ENCODE results near the gene SHKBP1. TPM values are rescaled to one million over a fixed set of nuclear protein-coding genes. Genes with fewer than 3 reads are reported as not detected.

Gene SHKBP1
- total RNA-seq, 2 experiments from 2014 or later: 100 to 155 TPM

GRCh38 chr19:40604171-40604646, 27.5 kb downstream of the SHKBP1 start:
- CTCF ChIA-PET: interaction anchor here (0.6 to 4.1 kb wide), 8 partner anchors 9 to 139 kb away, joined by 3 to 24 read pairs (median 4); partner anchors contain the start of gene BLVRB
- H3K9me3 Mint-ChIP-seq (ENCODE audit: low read depth): no peaks in the 10 kb centered on the region
- no peaks in the 10 kb centered on the region for H3K36me3 Mint-ChIP-seq (ENCODE audit: low read depth)
- ATAC-seq (no peak), DNase-seq (no peak)
- POLR2A ChIA-PET: interaction anchor here (0.5 to 1.9 kb wide), 3 partner anchors 9 to 377 kb away, joined by 3 to 15 read pairs (median 3); no protein-coding TSS in a partner anchor
- intact Hi-C loops (cut with DNase I, micrococcal nuclease): loop anchor here (1.0 to 10.0 kb wide), 14 partner anchors 11 to 759 kb away; partner anchors contain the start of genes AKT2 (in 1 of the 2), BLVRB (in 1 of the 2), C19orf47 (in 1 of the 2) and EGLN2 (in 1 of the 2)
- H3K4me1 Mint-ChIP-seq: peaks cover 67% of the 10 kb centered on the region
- peaks cover 17% of the 10 kb centered on the region for H3K27me3 Mint-ChIP-seq
- H3K27ac Mint-ChIP-seq: peak overlapping the region; percentile 49
- peak overlapping the region; percentile 52 for H3K4me3 Mint-ChIP-seq

GRCh38 chr19:40604647-40605215, 28.1 kb downstream of the SHKBP1 start:
- intact Hi-C loops (cut with DNase I, micrococcal nuclease): loop anchor here (1.0 to 10.0 kb wide), 16 partner anchors 10 to 760 kb away; partner anchors contain the start of genes AKT2 (in 1 of the 2), BLVRB (in 1 of the 2), C19orf47 (in 1 of the 2) and EGLN2 (in 1 of the 2)
- POLR2A ChIA-PET: interaction anchor here (0.6 to 1.9 kb wide), 3 partner anchors 9 to 202 kb away, joined by 3 to 15 read pairs (median 7); no protein-coding TSS in a partner anchor
- H3K4me1 Mint-ChIP-seq: peaks cover 63% of the 10 kb centered on the region
- DNase-seq (peak; percentile 38), ATAC-seq (no peak)
- peak overlapping the region; percentile 74 for H3K4me3 Mint-ChIP-seq
- peak overlapping the region; percentile 79 for H3K27ac Mint-ChIP-seq
- H3K36me3 Mint-ChIP-seq (ENCODE audit: low read depth): no peaks in the 10 kb centered on the region
- CTCF ChIA-PET: interaction anchor here (0.6 to 4.1 kb wide), 9 partner anchors 9 to 191 kb away, joined by 3 to 24 read pairs (median 3); partner anchors contain the start of gene BLVRB
- H3K9me3 Mint-ChIP-seq (ENCODE audit: low read depth): no peaks in the 10 kb centered on the region
- peaks cover 12% of the 10 kb centered on the region for H3K27me3 Mint-ChIP-seq

DNA sequence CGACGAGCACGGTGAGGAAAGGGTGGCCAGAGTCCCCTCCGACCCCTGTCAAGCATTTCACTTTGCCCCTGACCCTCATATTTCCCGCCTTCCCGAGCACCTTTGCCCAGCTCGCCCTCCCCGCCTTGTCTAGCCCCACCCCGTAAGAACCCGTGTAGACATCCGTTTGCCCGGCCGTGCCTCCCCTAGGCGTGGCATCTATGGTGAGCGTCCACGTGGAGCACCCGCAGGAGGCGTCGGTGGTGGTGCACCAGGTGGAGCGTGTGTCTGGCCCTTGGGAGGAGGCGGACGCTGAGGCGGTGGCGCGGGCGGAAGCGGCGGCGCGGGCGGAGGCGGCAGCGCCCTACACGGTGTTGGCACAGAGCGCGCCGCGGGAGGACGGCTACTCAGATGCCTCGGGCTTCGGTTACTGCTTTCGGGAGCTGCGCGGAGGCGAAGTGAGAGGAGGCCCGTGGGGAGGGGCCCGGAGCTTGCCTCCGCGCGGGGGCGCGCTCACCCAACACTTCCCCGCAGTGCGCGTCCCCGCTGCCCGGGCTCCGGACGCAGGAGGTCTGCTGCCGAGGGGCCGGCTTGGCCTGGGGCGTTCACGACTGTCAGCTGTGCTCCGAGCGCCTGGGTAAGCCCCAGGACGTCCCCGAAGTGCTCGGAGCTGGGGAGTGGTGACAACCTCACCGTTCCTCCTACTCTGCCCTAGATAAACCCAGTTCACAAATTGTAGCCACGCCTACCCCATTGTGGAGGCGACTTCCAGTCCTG, 28.7 kb downstream of the SHKBP1 start:
- POLR2A ChIA-PET: interaction anchor here (0.6 to 1.2 kb wide), 4 partner anchors 10 to 202 kb away, joined by 3 to 7 read pairs (median 4); no protein-coding TSS in a partner anchor
- ATAC-seq (peak; percentile 39), DNase-seq (peak; percentile 88)
- CTCF ChIA-PET: interaction anchor here (0.6 to 4.1 kb wide), 7 partner anchors 11 to 312 kb away, joined by 3 to 24 read pairs (median 4); partner anchors contain the start of gene BLVRB
- Mint-ChIP-seq H3K27me3 (peaks cover 9% of the 10 kb centered on the region), H3K27ac (peak overlapping the region; percentile 84), H3K4me1 (peaks cover 67% of the 10 kb centered on the region), H3K4me3 (peak overlapping the region; percentile 74), H3K36me3 (ENCODE audit: low read depth) (no peaks in the 10 kb centered on the region), H3K9me3 (ENCODE audit: low read depth) (no peaks in the 10 kb centered on the region)
- intact Hi-C loops (cut with DNase I, micrococcal nuclease): loop anchor here (1.0 to 10.0 kb wide), 14 partner anchors 9 to 761 kb away; partner anchors contain the start of genes AKT2 (in 1 of the 2), BLVRB (in 1 of the 2), C19orf47 (in 1 of the 2) and EGLN2 (in 1 of the 2)

GRCh38 chr19:40607311-40608239, 30.9 kb downstream of the SHKBP1 start:
- intact Hi-C loops (cut with DNase I, micrococcal nuclease): loop anchor here in 1 of 2 experiments (10.0 kb wide), 1 partner anchor 763 kb away; the partner anchor contains the start of gene FBL
- no peak overlapping the region for H3K4me3 Mint-ChIP-seq
- no peaks in the 10 kb centered on the region for H3K27me3 Mint-ChIP-seq
- no peak for DNase-seq
- POLR2A ChIA-PET: interaction anchor here (0.6 kb wide), 1 partner anchor 1846 kb away, joined by 3 read pairs; no protein-coding TSS in a partner anchor
- H3K27ac Mint-ChIP-seq: no peak overlapping the region
- H3K9me3 Mint-ChIP-seq (ENCODE audit: low read depth): no peaks in the 10 kb centered on the region
- H3K4me1 Mint-ChIP-seq: peaks cover 71% of the 10 kb centered on the region
- no peak for ATAC-seq
- CTCF ChIA-PET: interaction anchor here (0.5 to 1.5 kb wide), 6 partner anchors 8 to 164 kb away, joined by 3 to 6 read pairs (median 3); no protein-coding TSS in a partner anchor
- peaks cover 5% of the 10 kb centered on the region for H3K36me3 Mint-ChIP-seq (ENCODE audit: low read depth)

- no peaks in the 10 kb centered on the region for H3K9me3 Mint-ChIP-seq (ENCODE audit: low read depth)
- H3K27ac Mint-ChIP-seq: no peak overlapping the region
- POLR2A ChIA-PET: no interaction called here
- DNase-seq: no peak
- peaks cover 71% of the 10 kb centered on the region for H3K4me1 Mint-ChIP-seq
- no peak for ATAC-seq
- intact Hi-C loops (cut with DNase I, micrococcal nuclease): loop anchor here in 1 of 2 experiments (10.0 kb wide), 1 partner anchor 763 kb away; the partner anchor contains the start of gene FBL
- H3K27me3 Mint-ChIP-seq: no peaks in the 10 kb centered on the region
- H3K36me3 Mint-ChIP-seq (ENCODE audit: low read depth): peaks cover 7% of the 10 kb centered on the region
- H3K4me3 Mint-ChIP-seq: no peak overlapping the region
- CTCF ChIA-PET: interaction anchor here (0.7 to 1.5 kb wide), 4 partner anchors 9 to 165 kb away, joined by 3 to 6 read pairs (median 3); no protein-coding TSS in a partner anchor
Observed at GRCh38 chr19:40608240-40608621, 31.6 kb downstream of the SHKBP1 start.

DNA sequence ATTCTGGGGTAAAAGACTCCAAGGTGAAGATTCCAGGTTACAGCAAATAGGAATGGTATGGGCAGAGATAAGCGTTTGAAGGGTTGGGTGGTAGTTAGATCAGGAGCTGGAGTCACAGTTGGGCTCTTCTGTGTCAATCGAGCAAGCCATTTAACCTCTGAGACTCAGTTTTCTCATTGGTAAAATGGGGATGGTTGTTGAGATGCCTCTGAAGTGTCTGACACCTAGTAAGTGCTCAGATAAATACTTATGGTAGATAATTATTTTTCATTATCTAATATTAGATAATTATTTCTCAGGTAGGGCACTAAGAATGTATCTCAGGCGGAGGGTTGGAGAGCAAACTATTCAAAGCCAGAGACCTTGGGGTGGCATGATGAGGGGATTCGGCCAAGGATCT, 32.3 kb downstream of the SHKBP1 start:
- ChIA-PET CTCF (interaction anchor here (1.5 kb wide), 1 partner anchor 10 kb away, joined by 6 read pairs; no protein-coding TSS in a partner anchor), POLR2A (interaction anchor here (0.7 kb wide), 1 partner anchor 26 kb away, joined by 5 read pairs; no protein-coding TSS in a partner anchor)
- Mint-ChIP-seq H3K4me3 (peak overlapping the region; percentile 69), H3K27me3 (no peaks in the 10 kb centered on the region), H3K4me1 (peaks cover 69% of the 10 kb centered on the region), H3K9me3 (ENCODE audit: low read depth) (no peaks in the 10 kb centered on the region), H3K36me3 (ENCODE audit: low read depth) (peaks cover 8% of the 10 kb centered on the region), H3K27ac (peak overlapping the region; percentile 97)
- no peak for DNase-seq
- ATAC-seq: no peak
- intact Hi-C loops (cut with DNase I, micrococcal nuclease): loop anchor here in 1 of 2 experiments (10.0 kb wide), 1 partner anchor 764 kb away; the partner anchor contains the start of gene FBL

DNA sequence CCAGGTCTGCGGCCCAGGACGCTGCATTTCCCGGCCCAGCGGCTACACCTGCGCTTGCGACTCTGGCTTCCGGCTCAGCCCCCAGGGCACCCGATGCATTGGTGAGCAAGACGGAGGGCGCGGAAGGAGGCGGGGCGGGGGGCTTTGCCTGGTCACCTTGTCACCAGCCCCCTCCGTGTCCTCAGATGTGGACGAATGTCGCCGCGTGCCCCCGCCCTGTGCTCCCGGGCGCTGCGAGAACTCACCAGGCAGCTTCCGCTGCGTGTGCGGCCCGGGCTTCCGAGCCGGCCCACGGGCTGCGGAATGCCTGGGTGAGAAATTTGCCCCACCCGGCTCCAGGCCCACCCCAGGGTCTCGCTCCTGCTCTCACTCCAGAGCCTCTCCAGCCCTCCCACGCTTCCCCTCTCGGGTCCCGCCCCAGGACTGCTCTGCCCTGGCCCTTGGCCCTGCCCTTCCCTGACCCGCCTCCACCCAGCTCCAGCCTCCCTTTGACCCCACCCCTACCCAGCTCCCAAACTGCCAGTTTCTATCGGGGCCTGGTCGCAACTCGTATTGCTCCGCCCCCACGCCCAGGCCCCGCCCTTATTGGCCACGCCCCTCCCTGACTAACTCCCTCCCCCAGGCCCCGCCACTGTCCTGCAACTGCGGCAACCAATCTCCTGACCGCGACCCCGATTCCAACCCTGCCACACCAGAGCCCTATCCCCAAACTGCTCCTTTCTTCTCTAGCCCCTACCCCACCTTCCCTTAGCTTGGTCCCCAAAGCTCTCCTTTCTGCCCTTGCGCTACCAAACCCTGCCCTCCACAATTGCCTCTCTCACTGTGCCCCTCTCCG, 33.1 kb downstream of the SHKBP1 start:
- no peaks in the 10 kb centered on the region for H3K27me3 Mint-ChIP-seq
- ChIA-PET POLR2A (no interaction called here), CTCF (interaction anchor here (0.8 to 1.6 kb wide), 4 partner anchors 9 to 145 kb away, joined by 3 to 14 read pairs (median 4); partner anchors contain the start of gene LTBP4)
- DNase-seq (peak; percentile 97), ATAC-seq (peak; percentile 54)
- no peaks in the 10 kb centered on the region for H3K9me3 Mint-ChIP-seq (ENCODE audit: low read depth)
- H3K36me3 Mint-ChIP-seq (ENCODE audit: low read depth): peaks cover 12% of the 10 kb centered on the region
- peak overlapping the region; percentile 69 for H3K4me3 Mint-ChIP-seq
- peaks cover 63% of the 10 kb centered on the region for H3K4me1 Mint-ChIP-seq
- intact Hi-C loops (cut with DNase I, micrococcal nuclease): loop anchor here (1.0 to 10.0 kb wide), 5 partner anchors 142 to 1205 kb away; partner anchors contain the start of genes BLVRB (in 1 of the 2), FBL (in 1 of the 2), HNRNPUL1 (in 1 of the 2) and SERTAD3 (in 1 of the 2)
- peak overlapping the region; percentile 97 for H3K27ac Mint-ChIP-seq

DNA sequence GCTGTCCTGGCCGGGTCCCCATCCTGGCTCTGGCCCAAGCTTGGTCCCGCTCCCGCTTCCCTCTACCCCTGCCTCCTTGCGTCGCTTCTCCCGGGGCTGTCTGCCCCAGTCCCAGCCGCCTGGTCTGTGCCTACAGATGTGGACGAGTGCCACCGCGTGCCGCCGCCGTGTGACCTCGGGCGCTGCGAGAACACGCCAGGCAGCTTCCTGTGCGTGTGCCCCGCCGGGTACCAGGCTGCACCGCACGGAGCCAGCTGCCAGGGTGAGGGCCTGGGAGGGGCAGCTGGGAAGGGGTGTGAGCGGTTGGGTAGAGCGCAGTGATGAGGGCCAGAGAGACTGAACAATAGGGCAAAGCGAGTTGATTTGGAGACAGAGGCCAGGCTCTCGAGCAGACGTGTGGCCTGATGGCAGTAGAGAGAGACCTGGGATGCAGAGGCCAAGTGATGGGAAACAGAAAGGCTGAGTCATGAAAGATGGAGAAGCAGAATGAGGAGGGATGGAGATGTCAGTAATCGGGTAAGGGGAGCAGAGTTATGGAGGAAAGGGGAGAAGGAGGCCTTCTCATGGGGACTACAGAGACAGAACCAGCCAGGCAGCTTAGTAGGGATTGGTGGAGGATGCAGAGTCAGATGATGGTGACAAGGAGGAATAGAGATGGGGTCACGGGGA, 33.9 kb downstream of the SHKBP1 start:
- peak; percentile 83 for DNase-seq
- Mint-ChIP-seq H3K9me3 (ENCODE audit: low read depth) (no peaks in the 10 kb centered on the region), H3K36me3 (ENCODE audit: low read depth) (peaks cover 17% of the 10 kb centered on the region), H3K27ac (peak overlapping the region; percentile 97), H3K4me3 (peak overlapping the region; percentile 69), H3K27me3 (no peaks in the 10 kb centered on the region), H3K4me1 (peaks cover 64% of the 10 kb centered on the region)
- CTCF ChIA-PET: interaction anchor here (1.1 to 1.6 kb wide), 3 partner anchors 8 to 146 kb away, joined by 3 to 14 read pairs (median 4); no protein-coding TSS in a partner anchor
- intact Hi-C loops (cut with DNase I, micrococcal nuclease): loop anchor here (1.0 to 10.0 kb wide), 4 partner anchors 143 to 1206 kb away; partner anchors contain the start of genes BLVRB (in 1 of the 2), HNRNPUL1 (in 1 of the 2), SERTAD3 (in 1 of the 2) and SPTBN4 (in 1 of the 2)
- peak; percentile 13 for ATAC-seq
- POLR2A ChIA-PET: no interaction called here

Measured in activated CD4-positive, alpha-beta T cell treated with anti-CD3 and anti-CD28 coated beads for 36 hours (primary cell).